Measurements from ENCODE around the gene POLH.

Gene POLH

DNA sequence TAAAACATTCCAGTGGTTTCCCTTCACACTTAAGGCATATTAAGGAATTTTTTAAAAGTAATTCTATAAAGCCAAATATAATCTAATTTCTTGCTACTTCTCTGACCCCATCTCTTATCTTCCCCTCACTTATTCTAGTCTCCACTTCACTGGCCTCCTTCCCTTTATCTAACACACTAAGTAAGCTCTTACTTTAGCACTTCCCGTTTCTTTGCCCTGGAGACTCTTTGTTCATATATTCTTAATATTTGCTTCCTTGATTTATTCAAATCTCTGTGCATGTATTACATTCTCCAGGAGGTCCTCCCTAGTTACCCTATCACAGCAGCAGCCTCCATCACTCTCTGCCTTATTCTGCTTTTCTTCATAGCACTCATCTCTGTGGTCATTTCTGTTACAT lies 32.8 kb downstream of the POLH start:
- ChIA-PET CTCF (interaction anchor here (0.7 to 1.4 kb wide), 9 partner anchors 11 to 470 kb away, joined by 3 to 4 read pairs (median 3); partner anchors contain the start of gene GTPBP2), POLR2A (interaction anchor here (0.8 to 2.1 kb wide), 3 partner anchors 14 to 21 kb away, joined by 3 to 9 read pairs (median 5); partner anchors contain the start of gene GTPBP2)
- no peak for TF ChIP-seq HDGF (IDR thresholded peaks at IDR 0.05; ENCODE audit: borderline replicate concordance)
- TF ChIP-seq ARNT (IDR thresholded peaks at IDR 0.05) = no peak
- TF ChIP-seq LEF1 (IDR thresholded peaks at IDR 0.05; ENCODE audit: borderline replicate concordance) = no peak
- no peak for TF ChIP-seq CTBP1 (IDR thresholded peaks at IDR 0.05; ENCODE audit: borderline replicate concordance)
- TF ChIP-seq SP1 (IDR thresholded peaks at IDR 0.05) = no peak
- no peak for TF ChIP-seq FOXM1 (IDR thresholded peaks at IDR 0.05; ENCODE audit: borderline replicate concordance)
- TF ChIP-seq, protein P1, sequence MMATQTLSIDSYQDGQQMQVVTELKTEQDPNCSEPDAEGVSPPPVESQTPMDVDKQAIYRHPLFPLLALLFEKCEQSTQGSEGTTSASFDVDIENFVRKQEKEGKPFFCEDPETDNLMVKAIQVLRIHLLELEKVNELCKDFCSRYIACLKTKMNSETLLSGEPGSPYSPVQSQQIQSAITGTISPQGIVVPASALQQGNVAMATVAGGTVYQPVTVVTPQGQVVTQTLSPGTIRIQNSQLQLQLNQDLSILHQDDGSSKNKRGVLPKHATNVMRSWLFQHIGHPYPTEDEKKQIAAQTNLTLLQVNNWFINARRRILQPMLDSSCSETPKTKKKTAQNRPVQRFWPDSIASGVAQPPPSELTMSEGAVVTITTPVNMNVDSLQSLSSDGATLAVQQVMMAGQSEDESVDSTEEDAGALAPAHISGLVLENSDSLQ (IDR thresholded peaks at IDR 0.05) = no peak
- TF ChIP-seq NFRKB (IDR thresholded peaks at IDR 0.05) = no peak
- no peak for TF ChIP-seq FOXK2 (IDR thresholded peaks at IDR 0.05)
- TF ChIP-seq FOXA1 (IDR thresholded peaks at IDR 0.05) = no peak
- no peak for TF ChIP-seq BHLHE40 (IDR thresholded peaks at IDR 0.05; ENCODE audit: borderline replicate concordance)
- TF ChIP-seq TARDBP (IDR thresholded peaks at IDR 0.05) = no peak
- TF ChIP-seq ELF4 (IDR thresholded peaks at IDR 0.05) = no peak
- TF ChIP-seq ZNF384 (IDR thresholded peaks at IDR 0.05) = no peak
- no peak for TF ChIP-seq L3MBTL2 (conservative IDR thresholded peaks at IDR 0.05)
- DNase-seq (ENCODE audit: extremely low spot score) = no peak

DNA sequence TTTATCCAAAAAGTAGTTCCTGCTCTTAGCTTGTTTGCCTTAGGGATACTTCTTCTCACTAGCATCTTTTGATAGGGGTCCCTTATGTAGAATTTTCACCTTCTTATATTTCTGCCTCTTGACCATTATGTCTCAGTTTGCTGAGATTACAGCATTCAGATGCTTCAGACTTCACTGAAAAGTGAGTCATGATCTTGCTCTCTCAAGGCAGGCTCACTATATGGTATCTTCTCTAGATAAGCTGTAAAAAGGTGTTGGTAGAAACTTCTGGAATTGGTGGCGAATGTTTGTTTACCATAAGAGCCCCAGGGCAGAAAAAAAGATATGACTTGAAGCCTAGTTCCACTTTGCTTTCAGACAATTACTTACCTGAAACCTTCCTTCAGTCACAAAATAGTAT lies 33.4 kb downstream of the POLH start:
- CTCF ChIA-PET = interaction anchor here (1.2 to 1.4 kb wide), 2 partner anchors 20 to 469 kb away, joined by 4 read pairs; partner anchors contain the start of gene GTPBP2
- TF ChIP-seq ZNF384 (IDR thresholded peaks at IDR 0.05) (no peak), FOXA1 (IDR thresholded peaks at IDR 0.05) (no peak), LEF1 (IDR thresholded peaks at IDR 0.05; ENCODE audit: borderline replicate concordance) (no peak), FOXK2 (IDR thresholded peaks at IDR 0.05) (no peak), HDGF (IDR thresholded peaks at IDR 0.05; ENCODE audit: borderline replicate concordance) (no peak), SUZ12 (IDR thresholded peaks at IDR 0.05) (no peak), BHLHE40 (IDR thresholded peaks at IDR 0.05; ENCODE audit: borderline replicate concordance) (no peak), CTBP1 (IDR thresholded peaks at IDR 0.05; ENCODE audit: borderline replicate concordance) (no peak), SP1 (IDR thresholded peaks at IDR 0.05) (no peak), L3MBTL2 (conservative IDR thresholded peaks at IDR 0.05) (no peak), NFRKB (IDR thresholded peaks at IDR 0.05) (no peak), ELF4 (IDR thresholded peaks at IDR 0.05) (no peak), ARNT (IDR thresholded peaks at IDR 0.05) (no peak), FOXM1 (IDR thresholded peaks at IDR 0.05; ENCODE audit: borderline replicate concordance) (no peak)
- TF ChIP-seq, protein P1 (IDR thresholded peaks at IDR 0.05) = no peak
- POLR2A ChIA-PET = interaction anchor here (2.1 kb wide), 1 partner anchor 20 kb away, joined by 9 read pairs; the partner anchor contains the start of gene GTPBP2
- DNase-seq (ENCODE audit: extremely low spot score) = no peak

DNA sequence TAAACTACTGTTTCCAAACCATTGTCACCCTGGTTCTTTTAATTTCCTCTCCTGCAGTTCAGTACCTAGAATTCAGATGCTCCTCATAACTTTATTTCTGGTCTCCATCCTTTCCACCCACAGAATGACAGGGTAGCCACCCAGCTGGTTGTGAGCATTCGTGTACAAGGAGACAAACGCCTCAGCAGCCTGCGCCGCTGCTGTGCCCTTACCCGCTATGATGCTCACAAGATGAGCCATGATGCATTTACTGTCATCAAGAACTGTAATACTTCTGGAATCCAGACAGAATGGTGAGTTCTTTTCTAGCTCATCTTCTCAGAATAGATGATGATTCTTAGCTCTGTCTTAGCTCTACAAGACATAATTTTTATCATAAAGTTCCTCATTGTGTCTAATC lies 34.4 kb downstream of the POLH start:
- TF ChIP-seq SP1 (IDR thresholded peaks at IDR 0.05) = no peak
- TF ChIP-seq, protein P1 (IDR thresholded peaks at IDR 0.05) = no peak
- TF ChIP-seq BHLHE40 (IDR thresholded peaks at IDR 0.05; ENCODE audit: borderline replicate concordance) = no peak
- TF ChIP-seq ELF4 (IDR thresholded peaks at IDR 0.05) = no peak
- no peak for TF ChIP-seq FOXK2 (IDR thresholded peaks at IDR 0.05)
- no peak for TF ChIP-seq TARDBP (IDR thresholded peaks at IDR 0.05)
- no peak for TF ChIP-seq SUZ12 (IDR thresholded peaks at IDR 0.05)
- no peak for TF ChIP-seq LEF1 (IDR thresholded peaks at IDR 0.05; ENCODE audit: borderline replicate concordance)
- TF ChIP-seq HDGF (IDR thresholded peaks at IDR 0.05; ENCODE audit: borderline replicate concordance) = no peak
- ChIA-PET POLR2A (interaction anchor here (1.3 to 1.8 kb wide), 2 partner anchors 17 to 19 kb away, joined by 6 to 7 read pairs; partner anchors contain the start of gene GTPBP2), CTCF (interaction anchor here (1.1 kb wide), 1 partner anchor 14 kb away, joined by 3 read pairs; no protein-coding TSS in a partner anchor)
- no peak for DNase-seq (ENCODE audit: extremely low spot score)

DNA sequence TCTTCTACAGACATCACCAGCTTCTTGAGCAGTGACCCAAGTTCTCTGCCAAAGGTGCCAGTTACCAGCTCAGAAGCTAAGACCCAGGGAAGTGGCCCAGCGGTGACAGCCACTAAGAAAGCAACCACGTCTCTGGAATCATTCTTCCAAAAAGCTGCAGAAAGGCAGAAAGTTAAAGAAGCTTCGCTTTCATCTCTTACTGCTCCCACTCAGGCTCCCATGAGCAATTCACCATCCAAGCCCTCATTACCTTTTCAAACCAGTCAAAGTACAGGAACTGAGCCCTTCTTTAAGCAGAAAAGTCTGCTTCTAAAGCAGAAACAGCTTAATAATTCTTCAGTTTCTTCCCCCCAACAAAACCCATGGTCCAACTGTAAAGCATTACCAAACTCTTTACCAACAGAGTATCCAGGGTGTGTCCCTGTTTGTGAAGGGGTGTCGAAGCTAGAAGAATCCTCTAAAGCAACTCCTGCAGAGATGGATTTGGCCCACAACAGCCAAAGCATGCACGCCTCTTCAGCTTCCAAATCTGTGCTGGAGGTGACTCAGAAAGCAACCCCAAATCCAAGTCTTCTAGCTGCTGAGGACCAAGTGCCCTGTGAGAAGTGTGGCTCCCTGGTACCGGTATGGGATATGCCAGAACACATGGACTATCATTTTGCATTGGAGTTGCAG lies 37.9 kb downstream of the POLH start:
- CTCF ChIA-PET = no interaction called here
- POLR2A ChIA-PET = interaction anchor here (0.8 to 0.9 kb wide), 2 partner anchors 12 to 16 kb away, joined by 3 to 4 read pairs; partner anchors contain the start of gene GTPBP2
- TF ChIP-seq LEF1 (IDR thresholded peaks at IDR 0.05; ENCODE audit: borderline replicate concordance) = no peak
- TF ChIP-seq FOXA1 (IDR thresholded peaks at IDR 0.05) = no peak
- TF ChIP-seq L3MBTL2 (conservative IDR thresholded peaks at IDR 0.05) = no peak
- TF ChIP-seq FOXM1 (IDR thresholded peaks at IDR 0.05; ENCODE audit: borderline replicate concordance) = no peak
- TF ChIP-seq CTBP1 (IDR thresholded peaks at IDR 0.05; ENCODE audit: borderline replicate concordance) = no peak
- no peak for TF ChIP-seq NFRKB (IDR thresholded peaks at IDR 0.05)
- no peak for TF ChIP-seq FOXK2 (IDR thresholded peaks at IDR 0.05)
- TF ChIP-seq TARDBP (IDR thresholded peaks at IDR 0.05) = no peak
- no peak for TF ChIP-seq SP1 (IDR thresholded peaks at IDR 0.05)
- no peak for TF ChIP-seq HDGF (IDR thresholded peaks at IDR 0.05; ENCODE audit: borderline replicate concordance)
- no peak for TF ChIP-seq ARNT (IDR thresholded peaks at IDR 0.05)
- no peak for TF ChIP-seq ZNF384 (IDR thresholded peaks at IDR 0.05)
- no peak for TF ChIP-seq ELF4 (IDR thresholded peaks at IDR 0.05)
- TF ChIP-seq SUZ12 (IDR thresholded peaks at IDR 0.05) = no peak
- no peak for TF ChIP-seq BHLHE40 (IDR thresholded peaks at IDR 0.05; ENCODE audit: borderline replicate concordance)
- TF ChIP-seq, protein P1 (IDR thresholded peaks at IDR 0.05) = no peak
- DNase-seq (ENCODE audit: extremely low spot score) = no peak

DNA sequence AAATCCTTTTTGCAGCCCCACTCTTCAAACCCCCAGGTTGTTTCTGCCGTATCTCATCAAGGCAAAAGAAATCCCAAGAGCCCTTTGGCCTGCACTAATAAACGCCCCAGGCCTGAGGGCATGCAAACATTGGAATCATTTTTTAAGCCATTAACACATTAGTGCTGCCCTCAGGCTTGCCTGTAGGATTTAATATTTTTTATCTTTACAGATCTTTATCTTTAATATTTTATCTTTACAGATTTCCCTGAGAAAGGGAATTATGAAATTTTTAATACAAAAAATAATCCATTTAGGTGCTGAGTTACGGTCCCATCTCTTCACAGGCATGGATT lies 38.4 kb downstream of the POLH start:
- POLR2A ChIA-PET = interaction anchor here (1.2 kb wide), 1 partner anchor 12 kb away, joined by 3 read pairs; no protein-coding TSS in a partner anchor
- TF ChIP-seq LEF1 (IDR thresholded peaks at IDR 0.05; ENCODE audit: borderline replicate concordance) (no peak), SP1 (IDR thresholded peaks at IDR 0.05) (no peak), FOXM1 (IDR thresholded peaks at IDR 0.05; ENCODE audit: borderline replicate concordance) (no peak)
- CTCF ChIA-PET = no interaction called here
- no peak for DNase-seq (ENCODE audit: extremely low spot score)
